Cortex of kidney (tissue), 1 donor: ENCODE results near the gene KIF25.

ENCODE experiments used
- DNase-seq: peaks from one replicate; lab custom pipeline; 2025; lab: John Stamatoyannopoulos, UW

The KIF25 gene

DNA sequence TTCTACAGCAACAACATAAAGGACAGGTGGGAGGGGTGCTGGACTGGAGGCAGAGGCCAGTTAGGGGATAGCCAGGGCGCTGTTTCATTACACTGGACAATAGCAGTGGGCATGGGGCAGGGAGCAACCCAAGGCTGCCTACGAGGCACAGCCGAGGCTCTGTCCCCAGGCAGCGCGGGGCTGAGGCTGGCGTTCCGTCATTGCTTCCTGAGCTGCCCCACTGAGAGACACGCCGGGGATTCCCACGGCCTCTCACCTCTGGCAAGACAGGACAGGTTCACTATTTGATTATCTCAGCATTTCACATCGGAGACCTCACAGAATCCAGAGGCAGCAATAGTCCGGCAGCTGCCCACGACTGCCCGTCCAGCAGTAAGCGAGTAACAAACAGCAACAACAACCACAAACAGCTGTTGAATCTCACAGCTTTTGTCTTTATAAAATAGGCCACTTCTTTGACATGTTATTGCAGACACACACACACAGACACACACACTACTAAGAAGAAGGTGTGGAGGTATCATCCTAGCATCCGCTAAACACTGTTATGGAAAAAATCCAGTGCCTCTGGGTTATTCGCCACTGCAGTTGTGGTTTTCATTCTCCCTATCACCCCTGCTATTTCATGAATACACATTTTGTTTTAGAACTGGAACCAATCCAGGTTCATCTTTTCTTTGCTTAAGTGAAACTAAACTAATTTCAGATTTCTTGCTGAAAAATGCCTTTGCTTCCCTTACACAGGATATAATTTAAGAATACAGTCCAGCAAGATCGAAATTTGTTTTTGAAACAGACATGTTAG is 19.5 kb downstream of the KIF25 start:
- DNase-seq = no peak

DNA sequence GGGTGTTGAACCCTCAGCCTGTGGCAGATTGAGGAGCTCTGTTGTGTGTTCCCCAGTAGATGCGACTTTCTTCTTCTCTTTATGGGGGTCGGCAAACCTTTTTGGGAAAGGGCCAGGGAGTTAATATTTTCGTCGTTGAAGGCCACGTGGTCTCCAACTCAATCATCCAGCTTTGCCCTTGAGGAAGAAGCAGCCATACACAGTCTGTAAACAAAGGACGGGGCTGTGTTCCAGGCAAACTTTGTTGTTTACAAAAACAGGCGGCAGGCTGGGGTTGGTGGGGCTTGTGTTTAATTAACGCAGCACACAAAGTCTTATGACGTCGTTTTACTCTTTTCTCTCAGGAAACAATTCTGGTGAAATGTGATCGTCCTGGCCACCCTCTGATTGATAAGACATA is 20.2 kb downstream of the KIF25 start:
- DNase-seq = no peak

DNA sequence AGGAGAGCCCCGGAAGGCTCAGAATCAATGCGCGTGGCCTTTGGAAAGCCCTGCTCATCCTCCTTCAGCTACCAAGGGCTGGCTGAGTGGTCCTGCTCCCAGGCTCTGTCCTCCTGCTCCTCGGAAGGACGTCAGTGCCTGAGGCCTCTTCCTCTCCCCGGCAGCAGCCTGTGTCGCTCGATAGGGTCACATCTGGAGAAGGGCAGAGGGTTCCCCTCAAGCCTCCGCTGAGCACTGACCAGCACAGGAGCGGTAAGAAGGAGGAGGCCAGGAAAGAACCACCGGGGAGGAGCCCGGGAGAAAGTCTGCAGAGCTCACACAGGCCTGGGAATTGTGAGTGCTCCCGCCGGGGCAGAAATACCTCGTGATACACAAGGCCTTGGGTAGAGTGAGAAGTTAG is 21.2 kb downstream of the KIF25 start:
- DNase-seq = no peak

DNA sequence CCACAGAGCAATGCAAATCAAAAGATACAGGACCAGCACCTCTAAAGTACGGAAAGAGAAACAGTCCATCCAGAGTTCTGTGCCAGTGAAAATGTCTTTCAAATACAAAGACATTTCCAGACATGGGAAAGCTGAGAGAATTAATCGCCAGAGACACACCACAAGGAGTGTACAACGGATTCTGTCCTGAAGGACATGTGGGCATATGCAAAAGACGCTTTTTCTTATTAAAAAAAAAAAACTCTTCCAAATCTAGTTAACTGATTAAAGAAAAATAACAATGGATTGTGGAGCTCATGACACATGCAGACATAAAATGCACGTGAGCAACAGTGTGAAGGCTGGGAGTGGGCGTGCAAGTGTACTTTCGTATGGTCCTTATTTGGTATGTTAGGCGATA is 22.8 kb downstream of the KIF25 start:
- no peak for DNase-seq

DNA sequence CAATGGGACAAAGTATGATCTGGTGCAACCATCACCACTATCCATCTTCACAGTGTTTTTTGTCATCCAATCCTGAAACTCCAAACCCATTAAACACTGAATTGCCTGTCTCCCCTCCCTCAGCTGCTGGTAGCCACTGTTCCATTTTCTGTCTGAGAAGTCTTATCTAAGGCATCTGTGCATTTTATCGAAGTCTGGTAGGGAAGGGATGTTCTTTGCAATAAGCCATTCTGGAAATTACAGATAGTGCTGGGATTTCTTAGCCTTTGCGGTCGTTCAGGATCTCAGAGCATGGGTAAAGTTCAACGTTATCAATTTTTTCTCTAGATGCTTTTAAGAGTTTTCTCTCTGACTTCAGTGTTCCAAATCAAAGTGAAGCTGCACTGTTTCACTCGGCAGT is 24.1 kb downstream of the KIF25 start:
- no peak for DNase-seq

DNA sequence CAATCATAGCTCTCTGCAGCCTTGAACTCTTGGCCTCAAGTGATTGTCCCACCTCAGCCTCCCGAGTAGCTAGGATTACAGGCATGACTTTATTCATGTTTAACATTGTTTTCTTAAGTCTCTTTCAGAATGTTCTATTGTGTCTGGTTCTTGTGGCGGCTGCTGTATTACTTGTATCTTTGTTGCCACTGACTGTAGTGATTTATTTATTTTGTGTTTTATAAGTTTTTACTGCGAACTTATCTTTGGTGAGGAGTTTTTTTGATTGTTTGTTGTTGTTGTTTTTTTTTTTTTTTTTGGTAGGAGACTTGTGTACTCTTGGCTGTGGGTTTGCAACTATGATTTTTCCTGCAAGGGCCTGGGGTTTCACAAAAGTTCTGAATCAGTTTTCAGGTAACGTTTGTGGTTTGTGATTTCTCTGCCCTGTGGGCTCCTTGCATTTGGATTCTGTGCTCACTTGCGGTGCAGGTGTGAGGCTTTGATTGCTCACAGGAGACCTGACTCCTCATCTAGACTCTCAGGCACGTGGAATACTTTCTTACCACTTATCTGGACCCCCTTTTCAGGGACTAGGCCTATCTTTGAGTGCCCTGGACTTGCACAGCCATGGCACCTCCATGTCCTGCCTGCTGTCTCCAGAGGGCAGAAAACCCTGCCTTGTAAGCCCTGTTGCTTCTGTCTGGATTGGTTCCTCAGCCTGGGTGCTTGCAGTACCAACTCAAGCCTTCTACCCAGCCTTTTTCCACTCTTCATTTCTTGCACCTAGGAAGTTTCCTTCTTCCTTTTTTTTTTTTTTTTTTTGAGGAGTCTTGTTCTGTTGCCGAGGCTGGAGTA is 25.2 kb downstream of the KIF25 start:
- no peak for DNase-seq

DNA sequence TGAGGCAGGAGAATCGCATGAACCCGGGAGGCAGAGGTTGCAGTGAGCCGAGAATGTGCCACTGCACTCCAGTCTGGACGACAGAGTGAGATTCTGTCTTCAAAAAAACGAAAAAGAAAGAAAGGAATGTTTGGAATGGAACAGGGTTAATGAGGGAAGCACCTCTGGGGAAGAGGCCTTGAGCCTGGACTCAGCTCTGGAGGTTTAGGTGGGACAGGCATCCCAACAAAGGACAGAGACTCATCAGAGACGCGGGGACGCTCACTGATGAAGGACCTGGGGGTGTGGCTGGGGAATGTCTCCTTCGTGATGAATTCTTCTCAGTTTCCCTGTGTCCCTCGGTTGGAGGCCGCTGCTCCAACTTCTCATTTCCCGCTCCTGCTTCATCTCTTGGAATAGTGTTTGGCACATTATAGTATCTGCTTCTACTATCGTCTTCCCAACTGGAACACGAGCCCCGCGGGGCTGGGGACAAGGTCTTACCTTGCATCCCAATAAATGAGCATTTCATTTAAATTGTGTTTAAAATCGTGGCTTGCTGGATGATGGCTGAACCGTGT is 27.6 kb downstream of the KIF25 start:
- DNase-seq = no peak

DNA sequence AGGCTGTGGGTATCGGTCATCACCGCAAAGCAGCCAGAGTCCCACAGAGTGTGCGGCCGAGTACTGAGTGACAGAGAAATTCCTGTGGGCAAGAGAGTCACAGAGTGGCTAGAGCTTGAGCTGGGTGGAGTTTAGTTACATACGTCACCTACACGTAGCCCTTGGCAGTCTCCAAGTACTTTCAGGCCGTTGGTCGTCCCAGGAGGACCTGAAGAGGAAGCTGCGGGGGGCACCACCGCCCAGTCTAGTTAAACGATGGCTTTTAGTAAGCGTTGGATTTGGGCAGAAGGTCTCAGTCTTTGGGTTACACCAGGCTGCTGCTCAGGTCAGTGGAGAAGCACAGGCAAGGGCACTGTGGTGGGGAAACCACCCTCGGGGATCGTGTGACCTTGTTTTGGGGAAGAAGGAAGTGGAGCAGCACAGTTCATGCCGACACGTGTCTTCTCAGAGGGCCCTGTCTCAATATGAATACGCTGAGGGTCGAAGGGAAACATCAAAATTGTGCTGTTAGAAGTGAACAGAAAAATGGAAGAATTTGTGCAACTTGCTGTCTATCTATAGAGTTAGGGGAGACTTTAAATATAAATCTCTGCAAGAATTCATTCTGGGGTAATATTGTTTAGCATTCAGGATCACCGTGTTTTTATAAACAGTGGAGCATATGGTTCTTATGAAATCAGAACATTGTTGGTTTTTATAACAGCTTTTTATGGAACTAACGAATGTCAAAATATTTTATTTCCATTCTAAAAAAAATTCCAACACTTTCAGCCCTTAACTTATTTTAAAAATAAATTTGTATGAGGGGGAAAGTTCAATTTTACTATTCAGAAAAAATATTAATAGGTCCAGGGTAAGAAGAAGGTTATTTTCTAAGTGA is 28.6 kb downstream of the KIF25 start:
- no peak for DNase-seq

DNA sequence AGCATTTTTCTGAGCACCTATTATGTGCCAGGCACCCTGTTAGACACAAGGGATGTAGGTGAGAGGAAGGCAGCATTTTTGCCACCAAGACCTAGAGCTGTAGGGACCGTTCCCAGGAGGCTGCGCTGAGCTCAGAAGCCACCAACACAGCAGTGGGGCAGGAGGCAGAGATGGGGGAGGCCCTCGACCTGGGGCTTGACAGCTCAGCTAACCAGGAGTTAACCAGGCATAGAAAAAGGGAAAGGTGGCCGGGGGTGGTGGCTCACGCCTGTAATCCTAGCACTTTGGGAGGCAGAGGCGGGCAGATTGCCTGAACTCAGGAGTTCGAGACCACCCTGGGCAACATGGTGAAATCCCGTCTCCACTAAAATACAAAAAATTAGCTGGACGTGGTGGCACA is 29.5 kb downstream of the KIF25 start:
- DNase-seq = no peak

DNA sequence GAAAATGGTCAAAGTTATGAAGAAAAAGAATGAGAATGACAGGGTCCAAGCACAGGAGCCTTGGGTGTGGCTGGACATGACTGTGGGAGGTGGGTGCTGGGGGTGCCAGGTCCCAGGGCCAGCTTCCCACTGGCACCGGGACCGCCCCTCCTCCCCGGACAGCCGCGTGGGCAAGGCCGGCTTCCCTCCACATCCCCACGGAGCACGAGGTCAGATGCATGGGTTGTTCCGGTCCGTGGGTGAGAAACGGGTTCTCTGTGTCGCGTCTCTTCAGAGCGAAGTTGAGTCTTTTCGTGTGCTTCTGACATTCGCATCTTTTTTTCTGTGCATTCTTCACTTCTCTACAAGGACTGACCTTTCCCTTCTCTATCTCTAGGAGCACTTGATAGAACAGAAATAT is 30.1 kb downstream of the KIF25 start:
- DNase-seq = no peak

DNA sequence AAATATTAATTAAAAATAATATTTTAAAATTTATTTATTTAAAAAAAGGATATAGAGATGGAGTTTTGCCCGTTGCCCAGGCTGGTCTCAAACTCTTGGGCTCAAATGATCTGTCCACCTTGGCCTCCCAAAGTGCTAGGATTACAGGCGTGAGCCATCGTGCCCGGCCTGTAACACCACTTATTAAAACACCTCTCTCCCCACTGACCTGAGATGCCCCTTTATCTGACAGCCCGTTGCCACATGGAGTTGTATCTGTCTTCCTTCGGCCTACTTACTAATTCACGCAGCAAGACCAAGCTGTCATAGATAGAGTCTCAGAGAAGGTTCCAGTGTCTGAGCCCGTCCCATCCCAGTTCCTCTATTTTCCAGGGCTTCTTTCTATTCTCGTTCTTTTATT is 30.7 kb downstream of the KIF25 start:
- no peak for DNase-seq

DNA sequence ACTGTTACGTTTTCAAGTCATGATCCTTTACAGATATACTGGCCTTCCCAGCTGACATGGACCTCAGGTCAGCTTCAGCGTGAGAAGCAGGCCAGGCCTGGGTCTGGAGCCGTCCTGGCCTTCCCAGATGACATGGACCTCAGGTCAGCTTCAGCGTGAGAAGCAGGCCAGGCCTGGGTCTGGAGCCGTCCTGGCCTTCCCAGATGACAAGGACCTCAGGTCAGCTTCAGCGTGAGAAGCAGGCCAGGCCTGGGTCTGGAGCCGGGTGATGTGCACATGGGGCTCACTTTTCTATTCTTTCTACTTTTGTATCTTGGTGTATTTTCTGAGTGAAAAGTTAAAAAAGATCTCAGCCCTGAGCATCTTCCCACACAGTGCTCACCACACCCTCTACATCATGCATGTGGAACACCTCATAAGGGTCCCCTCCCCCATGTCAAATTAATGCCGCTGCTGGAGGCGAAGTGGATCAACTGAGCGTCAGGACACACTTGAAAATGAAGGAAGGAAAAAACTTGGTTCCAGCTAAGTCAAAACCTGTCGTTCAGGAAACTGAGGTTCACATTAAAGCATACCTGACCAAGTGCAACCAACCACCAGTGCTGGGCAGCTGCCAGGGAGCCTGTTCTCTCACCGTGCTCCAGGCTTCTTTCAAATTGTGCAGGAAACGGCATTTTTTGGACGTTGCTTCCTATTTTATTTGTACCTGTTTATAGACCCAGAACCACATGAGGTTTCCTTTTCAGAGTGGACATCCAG is 32.2 kb downstream of the KIF25 start:
- no peak for DNase-seq

DNA sequence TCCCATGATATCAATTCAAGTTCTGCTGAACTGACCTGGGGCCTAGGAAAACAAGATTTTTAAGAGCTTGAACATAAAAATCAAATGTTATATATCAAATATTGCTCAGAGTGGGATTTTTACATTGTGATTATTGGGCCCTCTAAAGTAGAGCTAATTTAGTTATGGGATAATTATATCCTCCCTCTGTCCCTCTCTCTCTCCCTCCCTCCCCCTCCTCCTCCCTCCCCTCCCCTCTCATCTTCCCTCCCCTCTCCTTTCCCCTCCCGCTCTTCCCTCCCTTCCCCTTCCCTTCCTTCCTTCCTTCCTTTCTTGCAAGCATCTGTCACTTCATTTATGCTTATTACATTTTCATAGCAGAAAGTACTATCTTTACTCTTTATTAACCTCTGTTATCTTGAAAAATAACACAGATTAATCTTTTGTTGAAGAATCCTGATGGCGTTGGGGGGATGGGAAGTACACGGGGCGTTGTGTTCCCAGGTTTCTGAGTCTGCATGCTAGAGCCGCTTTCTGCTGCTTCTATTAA is 32.8 kb downstream of the KIF25 start:
- DNase-seq = no peak

DNA sequence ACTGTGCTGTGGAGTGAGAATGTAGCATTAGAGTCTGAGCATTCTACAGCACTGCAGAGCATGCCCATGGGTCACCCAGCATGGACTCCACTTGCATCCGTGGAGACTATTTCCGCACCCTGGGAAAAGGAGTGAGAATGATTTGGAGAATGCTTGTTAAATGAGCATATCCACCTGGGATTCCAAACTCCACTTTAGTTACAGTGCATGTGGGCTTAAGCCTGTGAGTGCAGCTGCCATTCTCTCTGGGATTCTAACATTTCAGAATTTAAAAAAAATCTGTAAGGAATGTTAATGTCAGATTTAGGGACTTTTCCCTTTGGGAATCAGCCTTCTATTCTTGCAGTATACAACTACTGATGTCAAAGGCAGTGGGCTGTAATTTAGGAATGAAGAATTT is 33.4 kb downstream of the KIF25 start:
- DNase-seq = no peak

DNA sequence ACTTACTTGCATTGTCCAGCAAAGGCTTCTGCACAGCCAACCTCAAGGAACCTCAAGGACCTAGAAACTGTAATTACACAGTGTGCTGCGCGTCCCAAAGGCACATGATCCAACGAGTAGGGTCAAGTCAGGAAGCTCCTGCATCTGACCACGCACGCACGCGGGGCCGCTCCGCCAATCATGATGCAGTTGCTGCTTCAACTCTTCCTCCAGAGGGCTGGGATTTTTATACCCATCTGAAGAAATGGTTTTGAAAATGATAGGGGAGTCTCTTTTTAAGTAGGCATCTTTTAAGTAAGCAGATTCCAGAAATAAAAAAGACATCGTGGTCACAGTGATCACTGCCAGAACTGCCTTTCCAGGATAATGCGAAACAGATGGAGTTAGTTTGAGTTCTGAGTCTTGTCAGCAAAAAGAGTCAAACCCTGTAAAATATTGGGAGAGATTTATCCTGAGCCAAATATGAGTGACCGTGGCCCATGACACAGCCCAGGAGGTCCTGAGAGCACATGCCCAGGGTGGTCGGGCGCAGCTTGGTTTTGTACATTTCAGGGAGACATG is 34.0 kb downstream of the KIF25 start:
- no peak for DNase-seq

DNA sequence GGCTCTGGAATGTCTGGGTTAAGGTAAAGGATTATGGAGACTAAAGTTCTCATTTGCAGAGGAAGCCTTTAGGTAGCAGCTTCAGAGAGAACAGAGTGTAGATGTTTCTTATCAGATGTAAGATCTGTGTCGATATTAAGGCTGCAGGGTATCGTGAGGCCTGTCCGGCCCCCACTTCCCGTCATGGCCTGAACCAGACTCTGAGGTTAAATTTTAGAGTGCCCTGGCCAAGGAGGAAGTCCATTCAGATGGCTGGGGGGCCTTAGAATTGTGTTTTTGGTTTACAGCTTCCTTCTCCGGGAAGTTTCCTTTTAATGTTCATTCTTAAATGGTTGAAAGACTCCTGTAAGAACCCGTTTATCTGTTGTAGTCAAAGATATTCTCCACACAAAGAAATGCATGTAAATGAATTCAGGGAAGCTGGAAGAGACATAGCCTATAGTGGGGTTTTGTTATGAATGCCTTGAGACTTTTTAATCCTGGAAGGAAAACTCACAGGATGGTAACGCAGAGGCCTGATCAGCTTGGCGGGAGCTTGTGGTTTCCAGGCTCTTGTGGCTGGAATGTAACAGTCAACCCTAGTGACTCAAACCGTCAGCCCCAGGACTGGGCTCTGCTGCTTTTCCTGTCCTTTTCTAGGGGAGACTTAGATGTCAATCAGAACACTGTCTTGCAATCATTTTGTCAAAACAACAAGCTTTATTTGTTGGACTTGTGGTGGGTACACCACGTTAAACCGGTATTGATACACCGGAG is 34.7 kb downstream of the KIF25 start:
- no peak for DNase-seq

DNA sequence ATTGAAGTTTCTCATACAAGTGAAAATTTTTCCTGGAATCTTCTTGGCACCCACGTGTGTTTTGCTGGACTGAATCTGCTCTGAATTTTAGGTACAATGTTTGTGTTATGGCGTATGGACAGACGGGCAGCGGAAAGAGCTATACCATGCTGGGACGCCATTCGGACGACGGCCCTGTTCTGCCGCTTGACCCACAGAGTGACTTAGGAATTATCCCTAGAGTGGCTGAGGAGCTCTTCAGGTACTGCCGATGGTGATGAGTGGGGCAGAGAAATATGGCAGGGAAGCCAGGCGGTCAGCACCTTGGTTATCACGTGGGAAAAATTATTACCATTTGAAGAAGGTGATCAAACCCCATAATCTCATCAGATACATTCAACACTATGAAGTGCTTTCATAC is 36.3 kb downstream of the KIF25 start:
- no peak for DNase-seq

DNA sequence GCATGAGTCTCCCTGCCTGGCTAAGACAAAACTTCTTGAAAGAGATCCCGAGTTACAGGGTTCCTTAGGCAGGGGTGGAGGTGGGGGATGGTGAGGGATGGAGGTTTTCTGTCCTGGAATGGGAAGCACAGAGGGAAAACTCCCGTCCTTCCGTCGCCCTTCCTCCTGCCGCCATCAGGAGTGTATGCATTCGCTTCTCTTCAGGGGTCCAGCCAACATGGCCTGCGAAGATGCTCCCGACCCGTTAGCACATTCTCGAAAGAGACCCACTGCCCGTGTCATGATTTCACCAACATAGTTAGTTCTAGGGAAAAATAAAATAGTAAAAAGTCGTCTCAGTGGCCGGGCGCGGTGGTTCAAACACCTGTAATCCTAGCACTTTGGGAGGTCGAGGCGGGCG is 37.1 kb downstream of the KIF25 start:
- DNase-seq = no peak

DNA sequence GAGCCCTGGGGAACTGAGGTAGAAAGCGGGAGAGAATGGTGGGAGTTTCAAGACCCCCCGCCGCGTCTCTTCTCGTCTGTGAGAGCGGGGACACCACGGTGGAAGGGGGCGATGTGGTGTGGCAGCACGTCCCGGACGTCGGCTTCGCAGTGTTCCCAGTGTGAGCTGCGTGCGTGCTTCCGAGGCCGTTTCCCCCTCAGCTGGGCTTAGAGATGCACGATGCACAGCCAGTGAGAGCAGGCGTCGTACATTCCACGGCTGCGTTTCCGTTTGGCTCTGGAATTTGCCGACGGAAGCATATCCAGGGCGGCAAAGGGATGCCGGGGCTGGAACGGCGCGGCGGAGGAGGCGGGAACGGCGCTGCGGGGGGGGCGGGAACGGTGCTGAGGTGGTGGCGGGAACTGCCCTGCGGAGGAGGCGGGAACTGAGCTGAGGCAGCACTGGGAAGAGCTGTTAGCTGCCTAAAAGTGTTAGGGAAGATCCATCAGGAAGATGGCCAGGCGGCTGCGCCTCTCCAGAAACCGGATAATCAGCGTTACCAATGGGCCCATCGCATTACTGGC is 37.7 kb downstream of the KIF25 start:
- DNase-seq = no peak
